B cell (primary cell): Measurements from ENCODE around the gene UNC119. TPM values are rescaled to one million over a fixed set of nuclear protein-coding genes. Genes with fewer than 3 reads are reported as not detected.
A peak's percentile ranks its signal among the peaks of the same experiment; 100 is the strongest.

ENCODE experiments used
- ATAC-seq: fragments of 200-7000 bp; cut with Tn5 transposase; one replicate; pipeline ENCODE4 v1.10.0; 2021; ENCODE audit warnings: low read depth, mild to moderate bottlenecking, moderate number of reproducible peaks, moderate library complexity
- CTCF ChIA-PET: fragments of 350-600 bp; sonication (Branson Sonifier 250); formaldehyde crosslinking; loops from one replicate; lab custom pipeline; 2021; ENCODE audit warnings: antibody characterized with exemption, inconsistent platforms; lab: Charles Lee
- POLR2A ChIA-PET: fragments of 350-600 bp; sonication (Branson Sonifier 250); formaldehyde crosslinking; loops from one replicate; lab custom pipeline; 2021; ENCODE audit warnings: antibody characterized with exemption; lab: Charles Lee
- DNase-seq: peaks from one replicate; pipeline ENCODE4 v3.0.0; 2013
- H2AFZ ChIP-seq: 2 replicates; pipeline ENCODE4 v1.6.1; 2012; ENCODE audit warnings: mild to moderate bottlenecking, low read depth, low read length; ENCODE audit not compliant: insufficient read depth, poor library complexity, severe bottlenecking
- H3K27ac ChIP-seq, 2 donors: 1 replicate in 1 of 2; 2 replicates in 1 of 2; pipeline ENCODE4 v1.5.1; 2012 to 2013; ENCODE audit warnings: low read length in 2 of 2, mild to moderate bottlenecking in 2 of 2, moderate library complexity in 1 of 2
- H3K27me3 ChIP-seq, 4 experiments: fragments of 200-600 bp in 1 of 4; sonication (generic) in 1 of 4; replicated peaks in 1 of 4; 1 replicate in 2 of 4; 2 replicates in 2 of 4; pipeline versions ENCODE4 v1.6.1 to v1.7.0; 2013 to 2016; ENCODE audit warnings: low read length in 3 of 4, mild to moderate bottlenecking in 2 of 4, mixed read lengths in 1 of 4, moderate library complexity in 1 of 4; ENCODE audit not compliant: insufficient read depth in 4 of 4, control insufficient read depth in 3 of 4; ENCODE audit errors: control extremely low read depth in 1 of 4
- H3K36me3 ChIP-seq, 2 experiments: replicated peaks in 1 of 2; 1 replicate in 1 of 2; 2 replicates in 1 of 2; pipeline versions ENCODE4 v1.6.1 to v1.7.1; 2013; ENCODE audit warnings: low read length in 1 of 2; ENCODE audit not compliant: insufficient read depth in 2 of 2, control insufficient read depth in 1 of 2; ENCODE audit errors: control extremely low read depth in 1 of 2, extremely low read depth in 1 of 2
- H3K4me1 ChIP-seq, 2 donors: fragments of 200-600 bp in 1 of 2; sonication (generic) in 1 of 2; 1 replicate in 1 of 2; 2 replicates in 1 of 2; pipeline versions ENCODE4 v1.5.1 to v1.6.1; 2013 to 2017; ENCODE audit warnings: low read length in 2 of 2; ENCODE audit not compliant: control insufficient read depth in 2 of 2, insufficient read depth in 2 of 2
- H3K4me2 ChIP-seq: replicated peaks from 2 replicates; pipeline ENCODE3; 2012; ENCODE audit warnings: mild to moderate bottlenecking, low read depth, low read length; ENCODE audit not compliant: poor library complexity, severe bottlenecking
- H3K4me3 ChIP-seq, 5 experiments: fragments of 200-600 bp in 1 of 5; sonication (generic) in 1 of 5; 1 replicate in 3 of 5; 2 replicates in 2 of 5; pipeline versions ENCODE4 v1.5.1 to v1.7.0; 2011 to 2016; ENCODE audit warnings: low read length in 4 of 5, mild to moderate bottlenecking in 4 of 5, low read depth in 2 of 5, control low read depth in 1 of 5, moderate library complexity in 1 of 5; ENCODE audit not compliant: insufficient read depth in 1 of 5; ENCODE audit errors: control extremely low read depth in 1 of 5, extremely low read depth in 1 of 5
- H3K79me2 ChIP-seq: fragments of 200-600 bp; sonication (generic); one replicate; pipeline ENCODE4 v1.6.0; 2016; ENCODE audit warnings: low read length; ENCODE audit not compliant: control insufficient read depth, insufficient read depth
- H3K9ac ChIP-seq: fragments of 200-600 bp; sonication (generic); 2 replicates; pipeline ENCODE4 v1.6.1; 2017; ENCODE audit warnings: mild to moderate bottlenecking, low read length, moderate library complexity
- H3K9me3 ChIP-seq, 3 donors: one replicate each; pipeline versions ENCODE4 v1.6.1 to v1.7.1; 2013; ENCODE audit warnings: low read length in 2 of 3; ENCODE audit not compliant: control insufficient read depth in 2 of 3, insufficient read depth in 1 of 3; ENCODE audit errors: control extremely low read depth in 1 of 3
- H4K20me1 ChIP-seq: 2 replicates; pipeline ENCODE4 v1.6.0; 2012; ENCODE audit warnings: mild to moderate bottlenecking, low read length; ENCODE audit not compliant: insufficient read depth, control insufficient read depth, poor library complexity, severe bottlenecking
- H3K27ac Mint-ChIP-seq: one replicate; pipeline ENCODE4 v1.8.0; 2021; ENCODE audit warnings: mixed read lengths
- H3K27me3 Mint-ChIP-seq: one replicate; pipeline ENCODE4 v1.8.0; 2021; ENCODE audit warnings: mixed read lengths
- H3K4me1 Mint-ChIP-seq: one replicate; pipeline ENCODE4 v1.8.0; 2021; ENCODE audit warnings: mixed read lengths
- H3K4me3 Mint-ChIP-seq: one replicate; pipeline ENCODE4 v1.8.0; 2021; ENCODE audit warnings: mixed read lengths
- H3K9me3 Mint-ChIP-seq: one replicate; pipeline ENCODE4 v1.8.0; 2022; ENCODE audit warnings: mixed read lengths; ENCODE audit not compliant: insufficient read depth
- CTCF ChIP-seq: fragments of 200-600 bp; IDR thresholded peaks from one replicate; pipeline ENCODE4 v1.8.0; 2022; ENCODE audit warnings: antibody characterized with exemption, mild to moderate bottlenecking
- EZH2 ChIP-seq: IDR thresholded peaks from 2 replicates; pipeline ENCODE4 v1.6.1; 2012; ENCODE audit warnings: borderline replicate concordance, low read depth, mild to moderate bottlenecking, moderate library complexity, low read length; ENCODE audit not compliant: insufficient read depth, poor library complexity, severe bottlenecking
- WGBS: methylation state at CpG from one replicate; pipeline ENCODE4 v1.1.5; 2013; ENCODE audit warnings: missing lambda C conversion rate; ENCODE audit not compliant: insufficient coverage; 5-methylcytosine and 5-hydroxymethylcytosine counted together
- intact Hi-C: fragments of 100-400 bp; cut with micrococcal nuclease; formaldehyde crosslinking; loops from one replicate; pipeline ENCODE4 v1.10.0; 2022
- polyA plus RNA-seq: library from polyadenylated mRNA; depleted of rRNA; stranded (reverse); fragments of >200 nt; gene quantifications from 2 replicates; pipeline ENCODE4 v1.2.3, GENCODE V29; 2012
- total RNA-seq, 2 donors: library from RNA; stranded (reverse); fragments of 120-200 nt in 1 of 2; gene quantifications; 1 replicate in 1 of 2; 2 replicates in 1 of 2; pipeline versions ENCODE4 v1.2.3 to v1.2.4, GENCODE V29; 2013 to 2022

The UNC119 gene
- total and polyA plus RNA-seq, 2 donors (not counting 1 experiment from before 2014, with no cell fraction given), result 75.3 to 174 TPM

GRCh38 chr17:28519236-28519635 lies 33.2 kb downstream of the UNC119 start:
- Histone ChIP-seq H3K4me1 (peaks cover 0 to 9% of the 10 kb centered on the region in 2 donors), H4K20me1 (no peaks in the 10 kb centered on the region), H3K27ac (no peak overlapping the region), H3K36me3 (no peaks in the 10 kb centered on the region), H3K9me3 (no peaks in the 10 kb centered on the region), H3K4me2 (no peak overlapping the region), H3K79me2 (no peaks in the 10 kb centered on the region), H3K27me3 (no peaks in the 10 kb centered on the region), H3K4me3 (no peak overlapping the region), H3K9ac (no peak overlapping the region), H2AFZ (no peak overlapping the region)
- no peaks in the 10 kb centered on the region for H3K9me3 Mint-ChIP-seq
- ChIA-PET CTCF (interaction anchor here (0.8 kb wide), 1 partner anchor 21 kb away, joined by 3 read pairs; no protein-coding TSS in a partner anchor), POLR2A (interaction anchor here (0.7 kb wide), 1 partner anchor 57 kb away, joined by 3 read pairs; the partner anchor contains the start of gene ALDOC)
- 9% methylated on average over 5 of the region's 5 CpGs for WGBS
- H3K27ac Mint-ChIP-seq, result no peak overlapping the region
- no peak for ATAC-seq
- TF ChIP-seq EZH2, result no peak
- H3K4me1 Mint-ChIP-seq, result peaks cover 6% of the 10 kb centered on the region
- intact Hi-C loops, result no loop called here
- no peak overlapping the region for H3K4me3 Mint-ChIP-seq
- no peak for DNase-seq
- no peaks in the 10 kb centered on the region for H3K27me3 Mint-ChIP-seq

GRCh38 chr17:28518578-28518977 lies 33.8 kb downstream of the UNC119 start:
- H3K9ac ChIP-seq, result no peak overlapping the region
- intact Hi-C loops, result no loop called here
- no peaks in the 10 kb centered on the region for H3K79me2 ChIP-seq
- Mint-ChIP-seq H3K27ac (peak overlapping the region; percentile 12), H3K9me3 (no peaks in the 10 kb centered on the region), H3K27me3 (peaks cover 3% of the 10 kb centered on the region), H3K4me3 (no peak overlapping the region), H3K4me1 (peaks cover 6% of the 10 kb centered on the region)
- H3K4me2 ChIP-seq, result no peak overlapping the region
- H3K27me3 ChIP-seq, result no peaks in the 10 kb centered on the region
- H3K4me3 ChIP-seq, result no peak overlapping the region
- no peak for DNase-seq
- CTCF ChIA-PET, result no interaction called here
- no peaks in the 10 kb centered on the region for H3K36me3 ChIP-seq
- H3K4me1 ChIP-seq, result peaks cover 0 to 9% of the 10 kb centered on the region in 2 donors
- WGBS, result 67% methylated on average over 1 of the region's 7 CpGs
- TF ChIP-seq EZH2 (no peak), CTCF (no peak)
- POLR2A ChIA-PET, result no interaction called here
- H2AFZ ChIP-seq, result peak overlapping the region; percentile 7
- H4K20me1 ChIP-seq, result no peaks in the 10 kb centered on the region
- H3K27ac ChIP-seq, result no peak overlapping the region
- no peak for ATAC-seq
- H3K9me3 ChIP-seq, result no peaks in the 10 kb centered on the region
